Effector CD4-positive, alpha-beta T cell (primary cell): ENCODE data around the gene WNK1.
"Not testable (repeated sequence)": the region's sequence is repeated elsewhere in the genome, so short reads cannot be mapped to it uniquely, and the experiment has no call there.

Experiments
- DNase-seq: peaks from one replicate; pipeline ENCODE4 v3.0.0-alpha.2; 2020

The WNK1 gene

DNA sequence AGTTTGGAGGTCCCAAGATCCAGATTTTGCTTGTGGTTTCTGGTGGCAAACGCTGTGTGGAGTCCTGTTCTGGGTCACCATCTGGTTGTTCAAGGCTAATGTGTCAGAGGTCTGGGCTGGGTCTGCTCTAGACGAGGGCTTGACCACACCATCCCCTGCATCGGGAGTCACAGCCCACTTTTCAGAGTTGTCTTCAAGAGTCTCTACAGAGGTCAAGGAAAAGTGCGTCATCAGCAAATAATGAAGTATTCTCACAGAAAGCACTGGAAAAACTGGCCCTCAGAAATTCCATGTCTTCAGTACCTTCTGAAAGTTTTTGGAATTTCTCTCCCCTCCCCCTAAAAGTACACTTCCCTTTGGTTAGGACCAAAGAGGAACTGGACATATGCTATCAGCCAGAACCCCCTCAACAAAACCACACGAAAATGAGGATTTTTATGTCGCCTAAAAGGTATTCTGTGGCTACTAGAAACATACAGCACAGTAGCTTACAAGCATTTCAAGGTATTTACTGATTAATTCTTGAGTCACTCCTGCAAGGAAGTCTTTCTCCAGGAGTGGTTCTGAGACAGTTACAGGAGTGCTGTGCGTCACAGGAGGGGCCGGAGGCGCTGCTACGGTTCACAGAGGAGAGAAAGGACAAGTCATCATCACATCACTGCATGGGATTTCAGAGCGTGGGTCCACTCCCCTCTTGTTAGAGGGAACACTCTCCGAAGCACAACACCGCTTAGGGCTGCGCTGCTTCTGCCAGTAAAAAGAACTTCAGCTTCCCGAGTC, 161.7 kb downstream of the WNK1 start:
- no peak for DNase-seq

DNA sequence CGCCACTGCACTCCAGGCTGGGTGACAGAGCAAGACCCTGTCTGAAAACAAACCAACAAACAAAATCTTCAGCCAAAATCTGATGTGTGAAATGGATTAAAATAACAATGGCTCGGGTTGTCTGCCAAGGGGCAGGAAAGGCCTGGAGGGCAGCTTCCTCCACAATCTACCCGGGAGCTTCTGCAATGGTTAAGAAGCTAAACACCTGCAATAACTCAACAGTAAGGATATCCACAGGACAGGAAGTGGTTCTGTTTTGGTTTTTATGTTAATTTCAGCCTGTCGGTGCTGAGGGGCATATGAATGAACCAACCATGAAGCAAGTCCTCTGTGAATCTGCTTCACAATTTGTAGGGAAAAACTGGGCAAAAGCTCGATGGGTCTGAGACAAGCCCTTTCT, 162.7 kb downstream of the WNK1 start:
- DNase-seq, result no peak

DNA sequence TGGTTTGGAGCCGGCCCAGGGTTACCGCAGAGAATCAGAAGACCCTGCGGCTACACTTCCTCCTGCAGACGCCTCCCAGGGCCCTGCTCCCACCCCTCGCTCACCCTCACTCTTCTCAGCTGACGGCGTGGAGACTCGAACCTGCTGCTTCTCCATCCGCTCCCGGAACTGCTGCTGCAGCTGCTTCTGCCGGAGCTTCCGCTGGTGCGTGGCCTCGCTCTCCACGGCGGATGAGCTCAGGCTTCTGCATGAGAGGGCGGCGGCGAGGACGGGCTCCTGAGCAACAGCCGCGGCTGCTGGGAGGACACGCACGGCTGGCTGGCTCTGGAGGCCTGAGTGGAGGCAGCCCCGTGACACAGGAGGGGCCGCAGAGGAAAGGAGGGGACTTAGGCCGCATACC, 163.9 kb downstream of the WNK1 start:
- DNase-seq, result no peak

DNA sequence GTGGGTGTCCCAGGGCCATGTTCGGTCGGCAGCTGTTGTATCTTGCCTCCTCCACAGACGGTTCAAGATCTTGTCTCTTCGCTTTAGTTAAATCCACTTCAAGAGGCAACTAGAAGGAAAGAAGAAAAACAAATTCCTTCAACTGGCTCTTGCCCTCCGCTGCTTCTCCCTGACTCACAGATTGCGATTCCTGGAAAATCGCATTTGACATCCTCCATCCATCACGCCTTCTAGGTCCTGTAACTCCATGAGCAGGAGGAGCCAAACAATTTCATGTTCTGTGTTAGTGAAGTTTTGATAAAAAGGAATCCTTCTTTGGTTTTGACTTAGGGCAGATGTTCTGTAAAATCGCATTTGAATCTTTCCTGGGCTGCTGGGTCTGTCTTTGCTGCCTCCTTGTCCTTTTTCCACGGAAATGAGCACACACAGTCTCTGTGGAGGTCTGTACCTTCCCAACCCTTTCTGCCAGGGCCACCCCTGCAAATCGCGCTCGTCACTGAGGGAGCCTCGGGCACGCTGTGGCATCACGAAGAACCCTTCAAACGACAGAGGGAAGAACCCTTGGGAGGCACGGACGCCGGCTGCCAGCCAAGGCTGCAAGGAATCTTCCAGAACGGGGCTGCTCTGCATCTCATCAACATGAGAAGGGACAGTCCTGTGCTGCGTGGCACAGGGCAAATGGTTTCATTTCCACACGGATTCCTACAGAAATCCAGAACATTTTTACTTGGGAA, 164.5 kb downstream of the WNK1 start:
- DNase-seq, result no peak

DNA sequence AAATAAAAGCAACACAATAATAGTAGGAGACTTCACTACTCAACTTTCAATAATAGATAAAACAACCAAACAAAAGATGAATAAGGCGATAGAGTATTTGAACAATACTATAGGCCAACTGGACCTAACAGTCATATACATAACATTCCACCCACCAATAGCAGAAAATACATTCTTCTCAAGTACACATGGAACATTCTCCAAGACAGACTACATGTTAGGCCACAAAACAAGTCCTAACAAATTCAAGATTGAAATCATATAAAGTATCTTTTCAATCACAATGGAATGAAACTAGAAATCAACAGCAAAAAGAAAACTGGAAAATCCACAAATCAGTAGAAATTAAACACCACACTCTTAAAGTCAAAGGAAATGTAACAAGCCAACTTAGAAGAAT, 168.3 kb downstream of the WNK1 start:
- no peak for DNase-seq

DNA sequence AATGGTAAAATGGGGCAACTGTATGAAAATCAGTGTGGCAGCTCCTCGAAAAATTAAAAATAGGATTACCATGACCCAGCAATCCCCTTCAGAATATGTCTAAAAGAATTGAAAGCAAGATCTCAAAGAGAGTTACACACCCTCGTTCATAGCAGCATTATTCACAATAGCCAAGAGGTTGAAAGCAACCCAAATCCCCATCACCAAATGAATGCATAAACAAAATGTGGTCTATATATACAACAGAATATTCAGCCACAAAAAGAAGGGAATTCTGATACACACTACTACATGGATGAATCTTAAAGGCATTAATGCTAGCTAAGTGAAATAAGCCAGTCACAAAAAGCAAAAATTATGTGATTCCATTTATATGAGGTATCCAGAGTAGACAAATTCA, 169.9 kb downstream of the WNK1 start:
- no peak for DNase-seq

DNA sequence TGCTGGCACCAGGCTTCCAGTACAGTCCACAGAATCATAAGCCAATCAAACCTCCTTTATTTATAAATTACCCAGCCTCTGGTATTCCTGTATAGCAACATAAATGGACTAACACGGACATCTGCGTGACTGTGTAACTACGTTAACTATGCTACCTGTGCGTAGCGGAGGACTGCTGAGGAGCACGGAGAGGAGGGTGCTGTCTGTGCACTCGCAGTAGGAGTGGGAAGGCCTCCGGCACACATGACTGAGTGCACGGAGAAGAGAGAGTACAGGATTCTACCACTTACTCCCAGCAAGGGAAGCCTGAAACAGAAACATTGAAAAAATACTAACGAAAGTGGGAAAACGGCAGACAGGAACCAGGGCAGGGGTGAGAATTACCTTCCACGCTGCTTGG, 174.3 kb downstream of the WNK1 start:
- no peak for DNase-seq

DNA sequence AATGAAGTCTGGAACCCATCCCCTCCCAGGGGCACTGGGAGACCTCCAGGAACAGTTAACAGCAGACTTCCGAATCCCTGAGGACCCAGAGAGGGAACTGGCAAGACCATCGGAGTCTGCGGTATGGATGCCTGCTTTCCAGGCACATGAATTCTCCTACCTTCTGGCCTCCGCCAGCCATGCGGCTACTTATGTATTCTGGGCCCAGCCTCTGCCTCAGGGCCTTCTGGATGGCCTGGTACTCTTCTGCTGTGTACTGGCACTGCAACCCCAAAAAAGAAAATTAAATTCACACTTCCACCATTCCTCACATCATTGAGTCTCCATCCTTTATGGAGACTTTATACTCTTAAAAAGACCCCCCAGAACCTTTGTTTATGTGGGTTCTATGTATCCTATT, 178.7 kb downstream of the WNK1 start:
- no peak for DNase-seq

DNA sequence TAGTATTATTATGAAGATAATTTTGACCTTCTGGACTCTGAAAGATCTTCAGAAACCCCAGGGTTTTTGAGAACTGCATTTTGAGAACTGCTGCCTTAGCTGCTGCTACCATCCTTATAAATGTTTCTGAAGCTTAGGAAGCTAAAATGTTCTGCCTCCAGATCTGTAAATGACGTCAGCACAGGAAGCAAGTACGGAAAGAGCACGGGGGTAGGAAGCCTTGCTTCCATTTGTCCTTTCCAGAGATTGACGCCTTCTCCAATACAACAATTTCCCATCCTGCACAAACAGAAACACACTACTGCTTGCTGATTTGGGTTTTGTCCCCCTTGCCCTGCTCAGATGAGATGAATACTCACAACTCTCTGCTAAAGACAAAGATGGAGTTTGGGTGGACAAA, 179.2 kb downstream of the WNK1 start:
- no peak for DNase-seq

DNA sequence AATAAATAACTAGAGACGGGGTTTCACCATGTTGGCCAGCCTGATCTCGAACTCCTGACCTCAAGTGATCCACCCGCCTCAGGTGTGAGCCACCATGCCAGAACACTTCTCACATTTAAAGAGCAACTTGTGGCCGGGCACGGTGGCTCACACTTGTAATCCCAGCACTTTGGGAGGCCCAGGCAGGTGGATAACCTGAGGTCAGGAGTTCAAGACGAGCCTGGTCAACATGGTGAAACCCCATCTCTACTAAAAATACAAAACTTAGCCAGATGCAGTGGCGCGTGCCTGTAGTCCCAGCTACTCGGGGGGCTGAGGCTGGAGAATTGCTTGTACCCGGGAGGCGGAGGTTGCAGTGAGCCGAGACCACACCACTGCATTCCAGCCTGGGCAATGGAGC, 183.5 kb downstream of the WNK1 start:
- not testable (repeated sequence) for DNase-seq

DNA sequence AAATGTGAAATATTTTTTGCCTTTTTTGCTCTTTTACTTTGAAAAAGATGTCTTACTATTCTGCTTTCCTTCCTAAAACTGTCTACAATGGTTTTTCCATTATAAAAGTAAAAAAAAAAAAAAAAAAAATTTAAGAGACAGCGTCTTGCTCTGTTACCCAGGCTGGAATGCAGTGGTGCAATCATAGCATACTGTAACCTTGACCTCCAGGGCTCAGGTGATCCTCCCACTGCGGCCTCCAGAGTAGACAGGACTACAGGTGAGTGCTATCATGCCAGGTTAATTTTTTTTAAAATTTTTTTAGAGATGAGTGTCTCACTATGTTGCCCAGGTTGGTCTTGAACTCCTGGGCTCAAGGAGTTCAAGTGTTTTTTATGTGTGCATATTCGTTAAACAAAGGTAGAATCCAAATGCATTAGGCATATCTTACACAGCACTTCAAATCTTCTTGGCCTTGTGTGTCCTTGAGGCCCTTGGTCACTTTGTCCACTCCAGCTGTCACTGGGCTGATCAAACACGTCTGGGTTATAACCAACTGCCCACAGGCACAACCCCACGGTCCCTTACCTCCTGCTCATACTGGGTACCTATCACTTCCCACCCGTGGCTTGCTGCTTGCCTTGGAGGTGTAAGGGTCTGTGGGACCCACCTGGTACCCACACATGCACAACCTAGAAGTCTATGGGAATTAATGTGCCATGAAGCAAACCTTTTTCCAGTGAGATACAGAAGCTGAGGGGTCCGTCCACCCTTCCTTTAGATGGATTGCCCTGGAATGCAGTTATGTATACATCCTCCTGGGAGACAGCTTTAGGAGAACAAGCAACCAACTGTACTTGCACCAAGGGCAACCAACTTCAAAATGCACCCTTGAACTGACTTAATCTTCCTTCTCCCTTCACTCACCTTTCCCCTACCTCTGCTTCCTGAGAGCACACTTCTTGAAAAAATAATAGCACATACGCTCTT, 184.3 kb downstream of the WNK1 start:
- no peak for DNase-seq

DNA sequence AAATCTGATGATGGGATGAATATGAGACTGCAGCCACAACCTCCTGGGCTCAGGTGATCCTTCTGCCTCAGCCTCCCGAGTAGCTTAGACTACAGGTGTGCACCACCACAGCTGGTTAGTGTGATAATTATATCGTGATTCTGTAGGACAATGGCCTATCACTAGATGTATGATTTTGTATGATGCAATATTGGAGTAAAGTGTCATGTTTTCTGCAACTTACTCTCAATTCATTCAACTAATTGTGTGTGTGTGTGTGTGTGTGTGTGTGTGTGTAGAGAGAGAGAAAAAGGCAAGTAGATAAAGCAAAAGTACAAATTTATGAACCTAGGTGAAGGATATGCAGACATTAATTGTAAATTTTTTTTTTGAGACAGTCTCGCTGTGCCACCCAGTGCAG, 186.4 kb downstream of the WNK1 start:
- no peak for DNase-seq

DNA sequence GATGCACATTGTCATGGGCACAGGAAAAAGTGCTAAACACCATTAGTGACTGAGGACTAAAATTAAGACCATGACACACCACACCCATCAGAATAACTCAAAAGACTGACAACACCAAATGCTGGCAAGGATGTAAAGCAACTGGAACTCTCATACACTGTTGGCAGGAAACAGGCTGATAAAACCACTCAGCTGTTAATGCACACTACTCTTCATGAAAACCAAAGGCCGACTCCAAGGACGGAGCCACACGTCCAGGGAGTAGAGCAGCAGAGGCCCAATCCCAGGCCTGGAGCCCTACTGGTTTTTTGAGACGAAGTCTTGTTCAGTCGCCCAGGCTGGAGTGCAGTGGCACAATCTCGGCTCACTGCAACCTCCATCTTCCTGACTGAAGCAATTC, 190.7 kb downstream of the WNK1 start:
- no peak for DNase-seq

DNA sequence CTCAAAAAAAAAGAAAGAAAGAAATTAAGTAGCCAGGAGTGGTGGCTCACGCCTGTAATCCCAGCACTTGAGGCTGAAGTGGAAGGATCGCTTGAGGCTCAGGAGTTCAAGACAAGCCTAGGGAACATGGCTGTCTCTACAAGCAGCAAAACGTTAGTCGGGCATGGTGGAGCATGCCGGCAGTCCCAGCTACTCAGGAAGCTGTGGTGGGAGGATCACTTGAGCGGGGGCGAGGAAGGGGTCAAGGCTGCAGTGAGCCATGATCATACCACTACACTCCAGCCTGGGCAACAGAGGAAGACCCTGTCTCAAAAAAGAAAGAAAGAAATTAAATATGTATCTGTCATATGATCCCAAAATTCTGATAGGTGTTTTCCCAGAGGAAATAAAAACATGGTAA, 191.8 kb downstream of the WNK1 start:
- no peak for DNase-seq

DNA sequence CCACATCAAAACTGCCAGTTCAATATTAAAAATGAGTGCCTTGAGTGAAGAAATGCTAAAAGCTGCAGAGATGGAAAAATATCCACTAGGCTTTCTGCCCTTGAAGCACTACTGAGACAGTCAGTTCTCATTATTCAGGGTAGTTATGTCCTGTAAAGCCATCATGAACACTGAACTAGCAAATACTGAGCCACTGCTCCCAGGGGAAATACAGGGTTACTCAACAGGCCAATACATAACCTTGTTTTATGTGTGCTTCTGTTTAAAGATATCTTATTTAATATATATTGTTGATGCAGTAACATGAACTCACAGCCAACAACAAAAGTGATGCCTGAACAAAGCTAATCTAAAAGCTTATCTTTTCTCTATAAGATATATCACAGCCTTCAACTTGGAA, 193.8 kb downstream of the WNK1 start:
- DNase-seq, result no peak

DNA sequence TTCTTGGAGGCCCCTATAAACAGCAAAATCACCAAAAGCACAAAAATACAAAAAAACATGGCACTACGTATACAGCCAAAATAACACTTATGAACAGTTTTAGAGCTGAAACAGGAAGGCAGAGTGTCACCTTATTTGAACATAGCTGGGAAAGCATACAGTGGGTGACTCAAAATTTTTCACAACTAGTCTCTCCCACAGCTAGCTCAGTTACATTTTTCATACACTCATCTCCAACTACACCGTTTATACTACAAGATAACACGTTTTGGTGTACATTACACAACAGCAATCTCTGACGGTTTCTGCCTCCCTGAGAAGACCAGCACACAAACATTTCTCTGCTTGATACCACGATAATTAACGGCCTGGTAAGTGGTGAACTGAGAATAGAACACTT, 194.3 kb downstream of the WNK1 start:
- DNase-seq, result no peak

DNA sequence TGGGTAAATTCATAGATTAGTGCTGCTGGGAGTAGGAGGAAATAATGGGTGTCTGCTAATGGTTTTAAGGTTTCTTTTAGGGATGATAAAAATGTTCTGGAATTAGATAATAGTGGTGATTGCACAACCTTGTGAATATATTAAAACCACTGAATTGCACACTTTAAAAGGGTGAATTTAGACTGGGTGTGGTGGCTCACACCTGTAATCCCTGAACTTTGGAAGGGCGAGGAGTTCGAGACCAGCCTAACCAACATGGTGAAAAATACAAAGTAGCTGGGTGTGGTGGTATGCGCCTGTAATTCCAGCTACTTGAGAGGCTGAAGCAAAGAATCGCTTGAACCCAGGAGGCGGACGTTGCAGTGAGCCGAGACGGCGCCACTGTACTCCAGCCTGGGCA, 195.9 kb downstream of the WNK1 start:
- no peak for DNase-seq

DNA sequence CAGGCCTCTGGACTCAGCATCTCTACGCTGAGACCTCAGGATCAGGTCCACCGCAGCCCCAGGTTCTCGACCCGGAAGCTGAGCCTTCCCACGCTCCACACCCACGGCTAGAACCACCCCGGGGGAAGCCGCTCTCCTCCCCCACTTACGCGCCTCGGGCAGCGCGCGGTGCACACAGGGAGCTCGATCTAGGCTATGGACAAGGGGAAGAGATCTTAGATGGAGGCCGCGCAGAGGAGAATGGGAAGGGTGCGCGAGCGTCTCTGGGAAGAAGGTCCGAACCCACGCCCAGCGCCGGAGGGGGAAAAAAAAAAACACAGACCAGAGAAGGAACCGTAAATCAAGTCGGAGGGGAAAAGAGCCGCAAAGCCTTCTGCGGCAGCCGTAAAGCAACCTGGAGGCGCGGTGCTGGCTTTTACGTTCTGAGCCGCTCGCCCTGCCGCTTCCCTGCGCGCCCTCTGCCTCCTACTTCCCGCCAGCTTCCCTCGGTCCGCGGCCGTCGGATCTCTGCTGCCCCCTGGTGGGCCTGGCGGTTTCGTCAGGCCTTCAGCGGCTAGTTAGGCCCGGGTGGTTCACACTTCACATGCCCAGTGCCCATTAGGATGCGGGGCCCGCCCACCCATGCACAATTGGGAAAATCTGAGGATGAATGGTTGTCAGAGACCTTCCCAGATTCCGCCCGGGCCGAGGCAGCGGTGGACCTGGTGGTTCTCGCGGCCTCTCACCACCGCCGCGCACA, 197.2 kb downstream of the WNK1 start, which contains the start of gene RAD52:
TSS of gene RAD52 (minus strand) at position 242 of the 739 bp plus-strand sequence. CDS start 16,636 bp downstream, outside the sequence.
- DNase-seq, result peak; percentile 96

DNA sequence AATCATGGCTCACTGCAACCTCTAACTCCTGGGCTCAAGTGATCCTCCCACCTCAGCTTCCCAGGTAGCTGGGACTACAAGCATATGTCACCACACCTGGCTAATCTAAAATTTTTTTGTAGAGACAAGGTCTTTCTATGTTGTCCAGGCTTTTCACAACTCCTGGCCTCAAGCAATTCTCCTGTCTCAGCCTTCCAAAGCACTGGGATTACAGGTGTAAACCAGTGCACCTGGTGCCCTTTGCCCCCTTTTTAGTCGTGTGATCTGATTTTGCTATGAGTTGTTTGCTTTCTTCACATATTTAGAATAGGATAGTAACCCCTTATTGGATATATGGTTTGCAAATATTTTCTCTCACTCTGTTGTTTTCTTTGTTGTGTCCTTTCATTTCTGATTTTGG, 198.8 kb downstream of the WNK1 start:
- DNase-seq, result no peak

DNA sequence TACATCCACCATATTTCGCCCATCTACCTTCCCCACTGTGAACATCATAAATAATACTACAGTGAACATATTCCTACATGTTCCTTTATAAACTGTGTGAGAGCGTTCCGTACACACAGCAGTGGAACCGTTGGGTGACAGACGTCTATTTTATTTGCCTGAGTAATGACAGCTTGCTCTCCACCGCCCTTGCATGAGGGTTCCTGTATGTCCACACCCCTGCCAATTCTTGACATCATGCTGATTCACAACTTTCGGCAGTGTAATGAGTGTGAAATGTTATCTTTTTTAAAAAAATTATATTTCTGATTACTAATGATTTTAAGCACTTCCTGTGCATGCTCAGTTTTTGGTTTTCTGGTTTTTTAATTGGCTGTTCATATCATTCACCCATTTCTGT, 201.4 kb downstream of the WNK1 start:
- DNase-seq, result no peak

DNA sequence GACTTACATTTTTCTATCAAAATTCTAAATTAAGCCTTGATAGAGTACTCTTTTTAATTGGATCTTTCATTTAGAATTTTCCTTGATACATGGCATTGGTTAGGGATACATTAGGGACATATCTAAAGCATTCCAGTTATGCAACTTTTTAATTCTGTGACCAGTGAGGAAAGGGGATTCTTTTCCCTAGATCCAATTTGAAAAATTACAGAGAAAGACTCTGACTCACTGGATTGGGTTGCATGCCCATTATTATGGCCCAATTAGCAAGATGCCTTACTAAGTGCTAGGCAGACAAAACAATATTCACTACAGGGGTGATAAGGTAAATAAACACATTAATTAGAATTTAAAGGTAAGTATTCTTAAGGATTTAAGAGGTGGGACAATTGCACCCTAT, 202.4 kb downstream of the WNK1 start:
- no peak for DNase-seq

DNA sequence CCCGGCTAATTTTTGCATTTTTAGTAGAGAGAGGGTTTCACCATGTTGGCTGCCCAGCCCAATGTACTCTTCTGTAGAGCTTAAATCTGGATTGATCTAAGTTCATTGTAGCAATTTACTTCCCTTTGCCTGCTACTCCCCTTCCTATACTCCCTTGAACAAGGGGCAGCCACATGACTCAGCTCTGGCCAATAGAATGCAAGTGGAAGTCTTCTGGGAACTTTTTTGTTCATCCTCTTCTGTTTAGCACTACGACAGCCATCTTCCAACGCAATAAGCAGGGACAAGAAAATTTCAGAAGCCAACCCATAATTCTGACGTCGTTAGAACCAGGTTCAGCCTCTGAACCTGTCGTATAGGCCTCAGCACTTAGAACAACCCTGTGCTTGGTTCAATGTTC, 203.6 kb downstream of the WNK1 start:
- no peak for DNase-seq
